ENCODE measurements around the gene LRMDA.

The LRMDA gene

GRCh38 chr10:76150139-76150875 is 718.9 kb downstream of the LRMDA start:
- H3K27ac Mint-ChIP-seq = no peak overlapping the region
- no peaks in the 10 kb centered on the region for H3K36me3 Mint-ChIP-seq
- H3K4me3 Mint-ChIP-seq = no peak overlapping the region
- peaks cover 2% of the 10 kb centered on the region for H3K9me3 Mint-ChIP-seq
- no peak for DNase-seq
- H3K27me3 Mint-ChIP-seq = no peaks in the 10 kb centered on the region
- CTCF ChIA-PET = no interaction called here
- H3K4me1 Mint-ChIP-seq = no peaks in the 10 kb centered on the region

- Mint-ChIP-seq H3K4me1 (no peaks in the 10 kb centered on the region), H3K27me3 (no peaks in the 10 kb centered on the region), H3K27ac (no peak overlapping the region), H3K36me3 (no peaks in the 10 kb centered on the region), H3K9me3 (peaks cover 2% of the 10 kb centered on the region), H3K4me3 (no peak overlapping the region)
- DNase-seq = no peak
- CTCF ChIA-PET = no interaction called here
These were observed 719.5 kb downstream of the LRMDA start for GRCh38 chr10:76150876-76151288.

GRCh38 chr10:76152186-76152585 is 720.8 kb downstream of the LRMDA start:
- peaks cover 2% of the 10 kb centered on the region for H3K9me3 Mint-ChIP-seq
- no peak overlapping the region for H3K27ac Mint-ChIP-seq
- H3K36me3 Mint-ChIP-seq = no peaks in the 10 kb centered on the region
- H3K4me1 Mint-ChIP-seq = no peaks in the 10 kb centered on the region
- H3K4me3 Mint-ChIP-seq = no peak overlapping the region
- no peaks in the 10 kb centered on the region for H3K27me3 Mint-ChIP-seq
- DNase-seq = no peak
- CTCF ChIA-PET = no interaction called here

- CTCF ChIA-PET = no interaction called here
- no peaks in the 10 kb centered on the region for H3K27me3 Mint-ChIP-seq
- no peak overlapping the region for H3K27ac Mint-ChIP-seq
- no peak overlapping the region for H3K4me3 Mint-ChIP-seq
- no peaks in the 10 kb centered on the region for H3K4me1 Mint-ChIP-seq
- DNase-seq = no peak
- H3K9me3 Mint-ChIP-seq = peaks cover 2% of the 10 kb centered on the region
- no peaks in the 10 kb centered on the region for H3K36me3 Mint-ChIP-seq
These were observed 724.5 kb downstream of the LRMDA start for GRCh38 chr10:76155961-76156360.

DNA sequence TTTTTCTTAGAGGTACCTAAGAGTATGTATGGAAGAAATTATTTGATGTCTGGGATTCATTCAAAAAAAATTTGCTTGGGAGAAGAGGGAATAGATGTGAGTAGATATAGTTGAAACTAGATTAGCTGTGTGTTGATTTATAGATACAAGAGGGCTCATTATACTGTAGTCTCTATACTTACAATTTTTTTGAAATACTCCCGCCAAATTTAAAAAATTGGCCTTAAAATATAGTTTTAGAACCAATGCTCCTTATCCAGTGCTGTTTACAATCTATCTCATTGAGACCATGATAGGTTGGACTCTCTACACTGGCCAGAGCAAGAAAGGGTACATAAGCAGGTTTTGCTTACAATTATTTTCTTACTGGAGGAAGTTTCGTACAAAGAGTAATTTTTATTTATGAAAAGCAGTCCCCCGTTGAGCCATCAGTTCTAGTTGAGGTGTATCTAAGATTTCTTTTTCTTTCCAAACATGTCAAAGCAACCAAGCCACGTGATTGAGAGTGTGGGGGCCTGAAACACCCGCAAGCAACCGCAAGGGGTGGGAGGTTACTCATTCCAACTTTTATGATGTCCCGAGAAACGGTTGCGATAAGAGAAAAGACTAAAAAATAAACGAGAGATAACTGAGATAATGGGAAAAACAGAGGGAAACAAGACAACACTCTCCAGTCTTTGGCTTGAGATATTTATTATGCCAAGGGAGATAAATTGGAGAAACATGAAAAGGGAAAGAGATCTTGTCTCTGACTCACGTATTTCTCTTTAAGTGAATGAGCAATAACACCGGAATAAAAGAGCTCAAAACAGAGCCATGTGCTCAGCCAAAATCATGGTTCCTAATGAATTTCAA is 729.2 kb downstream of the LRMDA start:
- Mint-ChIP-seq H3K27ac (no peak overlapping the region), H3K9me3 (peaks cover 5% of the 10 kb centered on the region), H3K4me3 (no peak overlapping the region), H3K4me1 (no peaks in the 10 kb centered on the region), H3K36me3 (no peaks in the 10 kb centered on the region), H3K27me3 (no peaks in the 10 kb centered on the region)
- no peak for DNase-seq
- CTCF ChIA-PET = no interaction called here

- Mint-ChIP-seq H3K36me3 (no peaks in the 10 kb centered on the region), H3K4me3 (no peak overlapping the region), H3K27ac (no peak overlapping the region), H3K27me3 (no peaks in the 10 kb centered on the region), H3K9me3 (peaks cover 9% of the 10 kb centered on the region), H3K4me1 (no peaks in the 10 kb centered on the region)
- DNase-seq = no peak
- CTCF ChIA-PET = no interaction called here
These were observed 729.8 kb downstream of the LRMDA start for GRCh38 chr10:76161301-76161582.

DNA sequence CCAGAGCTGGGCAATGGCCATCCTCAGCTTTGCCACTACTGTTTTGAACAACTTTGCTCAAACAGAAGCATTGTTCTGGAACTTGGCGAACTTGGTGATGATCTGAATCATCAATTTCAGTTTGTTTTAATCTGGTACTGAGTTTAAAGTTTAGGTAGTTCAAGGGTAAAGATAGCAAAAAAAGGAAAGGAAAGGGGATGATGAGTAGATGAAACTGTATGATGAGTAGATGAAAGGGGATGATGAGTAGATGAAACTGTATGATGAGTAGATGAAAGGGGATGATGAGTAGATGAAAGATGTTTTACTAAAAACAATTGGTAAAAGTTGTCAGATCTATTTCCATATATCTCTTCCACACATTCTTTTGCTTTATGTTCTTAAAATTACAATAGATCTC is 737.0 kb downstream of the LRMDA start:
- CTCF ChIA-PET = no interaction called here
- no peaks in the 10 kb centered on the region for H3K4me1 Mint-ChIP-seq
- no peak overlapping the region for H3K4me3 Mint-ChIP-seq
- no peak for DNase-seq
- no peaks in the 10 kb centered on the region for H3K36me3 Mint-ChIP-seq
- H3K27me3 Mint-ChIP-seq = no peaks in the 10 kb centered on the region
- H3K9me3 Mint-ChIP-seq = peaks cover 15% of the 10 kb centered on the region
- H3K27ac Mint-ChIP-seq = no peak overlapping the region

DNA sequence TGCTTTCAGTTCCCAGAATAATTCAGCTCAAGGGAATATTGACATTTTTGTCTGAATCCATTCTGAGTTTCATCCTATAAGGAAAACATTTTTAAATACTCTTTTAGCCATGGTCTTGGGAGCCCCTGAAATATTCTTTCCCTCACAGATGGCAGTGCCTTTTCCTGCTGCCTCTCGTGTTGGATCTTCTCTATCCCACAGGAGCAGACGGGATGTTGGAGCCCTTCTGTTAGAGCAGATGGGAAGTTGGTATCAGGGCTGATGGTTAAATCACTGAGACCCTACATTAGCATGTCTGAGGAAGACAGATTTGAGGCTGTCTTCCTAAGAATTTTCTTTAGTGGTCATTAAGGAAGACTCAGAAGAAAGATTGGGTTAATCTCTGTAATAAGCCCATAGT is 737.8 kb downstream of the LRMDA start:
- Mint-ChIP-seq H3K4me1 (no peaks in the 10 kb centered on the region), H3K9me3 (peaks cover 17% of the 10 kb centered on the region), H3K27ac (no peak overlapping the region), H3K36me3 (no peaks in the 10 kb centered on the region), H3K27me3 (no peaks in the 10 kb centered on the region), H3K4me3 (no peak overlapping the region)
- DNase-seq = no peak
- CTCF ChIA-PET = no interaction called here

DNA sequence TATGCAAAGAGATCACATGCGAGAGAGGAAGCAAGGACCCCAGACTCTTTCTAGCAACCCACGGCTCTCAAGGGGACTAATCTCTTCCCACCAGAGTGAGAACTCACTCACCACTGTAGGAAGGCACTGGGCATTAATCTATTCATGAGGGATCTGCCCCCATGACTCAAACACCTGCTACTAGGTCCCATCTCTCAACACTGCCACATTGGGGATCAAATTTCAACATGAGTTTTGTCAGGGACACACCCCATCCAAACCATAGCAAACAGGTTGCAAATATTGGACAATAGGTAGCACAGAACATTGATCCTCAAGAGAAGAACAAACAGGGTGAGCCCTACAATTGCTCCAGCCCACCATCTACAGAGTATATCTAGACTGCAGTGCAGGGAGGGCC is 740.6 kb downstream of the LRMDA start:
- no peaks in the 10 kb centered on the region for H3K27me3 Mint-ChIP-seq
- peaks cover 10% of the 10 kb centered on the region for H3K9me3 Mint-ChIP-seq
- no peak overlapping the region for H3K4me3 Mint-ChIP-seq
- H3K36me3 Mint-ChIP-seq = no peaks in the 10 kb centered on the region
- no peak for DNase-seq
- no peak overlapping the region for H3K27ac Mint-ChIP-seq
- CTCF ChIA-PET = no interaction called here
- H3K4me1 Mint-ChIP-seq = no peaks in the 10 kb centered on the region

DNA sequence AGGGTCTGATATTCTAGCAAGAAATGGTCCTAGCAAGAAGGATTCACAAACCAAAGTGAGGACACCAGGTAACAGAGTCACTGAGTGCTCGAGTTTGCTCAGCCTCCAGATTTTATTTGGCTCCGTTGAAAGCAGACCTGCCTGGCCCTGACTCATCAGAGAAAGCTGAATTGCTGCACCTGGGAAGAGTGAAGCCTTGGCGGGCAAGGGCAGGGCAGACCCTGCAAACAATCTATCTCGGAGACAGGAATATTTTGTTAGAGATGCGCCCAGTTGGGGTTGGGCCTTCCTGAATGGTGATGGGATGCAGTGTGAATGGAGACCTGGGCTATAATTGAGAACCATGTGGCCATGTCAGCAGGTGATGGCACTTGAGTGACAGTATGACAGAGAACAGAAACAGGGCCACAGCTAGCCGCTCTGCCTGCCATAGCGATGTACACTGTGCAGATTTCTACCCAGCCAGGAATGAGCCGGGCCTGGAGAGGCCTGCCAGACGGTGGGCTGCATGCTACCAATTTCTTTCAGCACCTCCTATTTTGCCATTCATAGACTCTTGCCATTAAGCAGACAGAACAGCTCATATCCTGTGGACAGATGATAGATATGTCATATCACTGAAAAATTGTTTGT is 744.2 kb downstream of the LRMDA start:
- peaks cover 11% of the 10 kb centered on the region for H3K9me3 Mint-ChIP-seq
- no peak overlapping the region for H3K27ac Mint-ChIP-seq
- no peak overlapping the region for H3K4me3 Mint-ChIP-seq
- no peaks in the 10 kb centered on the region for H3K27me3 Mint-ChIP-seq
- no peak for DNase-seq
- no peaks in the 10 kb centered on the region for H3K36me3 Mint-ChIP-seq
- CTCF ChIA-PET = no interaction called here
- H3K4me1 Mint-ChIP-seq = peaks cover 10% of the 10 kb centered on the region

- Mint-ChIP-seq H3K27me3 (no peaks in the 10 kb centered on the region), H3K27ac (no peak overlapping the region), H3K4me1 (peaks cover 10% of the 10 kb centered on the region), H3K9me3 (peaks cover 13% of the 10 kb centered on the region), H3K4me3 (no peak overlapping the region), H3K36me3 (no peaks in the 10 kb centered on the region)
- CTCF ChIA-PET = no interaction called here
- DNase-seq = no peak
These were observed 744.7 kb downstream of the LRMDA start for GRCh38 chr10:76176166-76176550.

- Mint-ChIP-seq H3K4me1 (peaks cover 10% of the 10 kb centered on the region), H3K27ac (no peak overlapping the region), H3K9me3 (peaks cover 13% of the 10 kb centered on the region), H3K4me3 (no peak overlapping the region), H3K36me3 (no peaks in the 10 kb centered on the region), H3K27me3 (no peaks in the 10 kb centered on the region)
- DNase-seq = no peak
- CTCF ChIA-PET = no interaction called here
These were observed 746.5 kb downstream of the LRMDA start for GRCh38 chr10:76177936-76178335.

- H3K27ac Mint-ChIP-seq = peak overlapping the region; percentile 87
These were observed 747.3 kb downstream of the LRMDA start for GRCh38 chr10:76178532-76179292.

GRCh38 chr10:76179806-76180205 is 748.4 kb downstream of the LRMDA start:
- Mint-ChIP-seq H3K27me3 (no peaks in the 10 kb centered on the region), H3K4me3 (no peak overlapping the region), H3K4me1 (peaks cover 10% of the 10 kb centered on the region), H3K9me3 (peaks cover 14% of the 10 kb centered on the region), H3K36me3 (no peaks in the 10 kb centered on the region), H3K27ac (no peak overlapping the region)
- CTCF ChIA-PET = interaction anchor here (0.9 kb wide), 1 partner anchor 39 kb away, joined by 3 read pairs; no protein-coding TSS in a partner anchor
- DNase-seq = no peak

More at GRCh38 chr10:76178532-76179292, 747.3 kb downstream of the LRMDA start:
- H3K4me1 Mint-ChIP-seq = peaks cover 10% of the 10 kb centered on the region
- no peak overlapping the region for H3K4me3 Mint-ChIP-seq
- no peak for DNase-seq
- no peaks in the 10 kb centered on the region for H3K36me3 Mint-ChIP-seq
- peaks cover 16% of the 10 kb centered on the region for H3K9me3 Mint-ChIP-seq
- H3K27me3 Mint-ChIP-seq = no peaks in the 10 kb centered on the region
- CTCF ChIA-PET = interaction anchor here (0.9 kb wide), 1 partner anchor 38 kb away, joined by 3 read pairs; no protein-coding TSS in a partner anchor
